GM23248 (cell line): ENCODE data around the gene CDV3.

Experiments
- EZH2 ChIP-seq: fragments of 200-600 bp; sonication (generic); IDR thresholded peaks from 2 replicates; pipeline ENCODE4 v1.6.1; 2018; ENCODE audit warnings: antibody characterized with exemption, mild to moderate bottlenecking; ENCODE audit not compliant: insufficient read depth, poor library complexity, severe bottlenecking
- EZH2phosphoT487 ChIP-seq: fragments of 200-600 bp; sonication (generic); IDR thresholded peaks from 2 replicates; pipeline ENCODE4 v1.6.1; 2018; ENCODE audit warnings: antibody characterized with exemption, moderate library complexity, mild to moderate bottlenecking, low read depth; ENCODE audit not compliant: insufficient read depth

GRCh38 chr3:133606342-133606741, 32.9 kb downstream of the CDV3 start:
- no peak for TF ChIP-seq EZH2phosphoT487
- no peak for TF ChIP-seq EZH2
